GM12878 (cell line): ENCODE measurements around the gene LSM11. TPM values are rescaled to one million over a fixed set of nuclear protein-coding genes. Genes with fewer than 3 reads are reported as not detected.

Source experiments
- ATAC-seq: fragments of 200-7000 bp; cut with Tn5 transposase; 3 replicates; pipeline ENCODE4 v1.9.1; 2020; ENCODE audit warnings: mild to moderate bottlenecking, moderate library complexity
- BruUV-seq: library from RNA; stranded (reverse); fragments of 400-500 nt; replicated peaks from 2 replicates; lab custom pipeline; 2021; lab: Mats Ljungman, UMichigan
- CTCF ChIA-PET: fragments of 300-600 bp; sonication (Branson Sonifier 250); formaldehyde crosslinking; extraction: SDS; loops from one replicate; lab custom pipeline; 2021; ENCODE audit warnings: inconsistent platforms; lab: Yijun Ruan, JAX
- POLR2A ChIA-PET: fragments of 350-600 bp; formaldehyde crosslinking; extraction: SDS; loops from one replicate; lab custom pipeline; 2021; ENCODE audit warnings: inconsistent platforms; lab: Charles Lee
- RAD21 ChIA-PET: fragments of 300-600 bp; sonication (Branson Sonifier 250); formaldehyde crosslinking; loops from one replicate; lab custom pipeline; 2023; ENCODE audit warnings: antibody characterized with exemption; ENCODE audit not compliant: unreplicated experiment; lab: Charles Lee
- SMC1A ChIA-PET: fragments of 300-600 bp; sonication (Branson Sonifier 250); formaldehyde crosslinking; loops from one replicate; lab custom pipeline; 2023; ENCODE audit not compliant: unreplicated experiment, uncharacterized antibody; lab: Charles Lee
- DNase-seq: peaks from one replicate; pipeline ENCODE4 v3.0.0-alpha.2; 2011; ENCODE audit warnings: low read depth, low spot score
- FAIRE-seq: peaks from 3 replicates; lab custom pipeline; 2011; peaks lifted over from hg19 to GRCh38; lab: Jason Lieb, UNC
- H2AFZ ChIP-seq: 2 replicates; pipeline ENCODE4 v1.6.0; 2011; ENCODE audit warnings: low read depth, low read length, control low read depth; ENCODE audit not compliant: control insufficient read depth
- H3K27ac ChIP-seq: 2 replicates; pipeline ENCODE4 v1.5.1; 2011; ENCODE audit warnings: control low read depth; ENCODE audit not compliant: control insufficient read depth, insufficient read depth
- H3K27me3 ChIP-seq, 2 experiments: replicated peaks in 1 of 2; 2 replicates each; pipeline versions ENCODE4 v1.6.0 to v1.6.1; 2011; ENCODE audit warnings: low read length in 1 of 2; ENCODE audit not compliant: control insufficient read depth in 2 of 2, insufficient read depth in 2 of 2
- H3K36me3 ChIP-seq, 2 experiments: 2 replicates each; pipeline ENCODE4 v1.5.1; 2011; ENCODE audit warnings: low read length in 1 of 2; ENCODE audit not compliant: control insufficient read depth in 2 of 2, insufficient read depth in 2 of 2
- H3K4me1 ChIP-seq: 2 replicates; pipeline ENCODE4 v1.6.1; 2011; ENCODE audit warnings: mild to moderate bottlenecking, low read length, moderate library complexity, mixed read lengths; ENCODE audit not compliant: control insufficient read depth, insufficient read depth
- H3K4me2 ChIP-seq: 2 replicates; pipeline ENCODE4 v1.6.0; 2011; ENCODE audit warnings: control low read depth; ENCODE audit not compliant: control insufficient read depth, insufficient read depth
- H3K4me3 ChIP-seq: fragments of 200-600 bp; sonication (generic); 2 replicates; pipeline ENCODE4 v1.5.1; 2016
- H3K79me2 ChIP-seq: 2 replicates; pipeline ENCODE4 v1.6.0; 2011; ENCODE audit warnings: low read length; ENCODE audit not compliant: control insufficient read depth, insufficient read depth
- H3K9ac ChIP-seq: 2 replicates; pipeline ENCODE4 v1.8.0; 2011; ENCODE audit warnings: low read length, control low read depth, mixed read lengths; ENCODE audit not compliant: control insufficient read depth, insufficient read depth
- H3K9me3 ChIP-seq: replicated peaks from 3 replicates; pipeline ENCODE4 v1.5.1; 2011; ENCODE audit warnings: mild to moderate bottlenecking, low read length; ENCODE audit not compliant: control insufficient read depth, insufficient read depth
- H4K20me1 ChIP-seq: 2 replicates; pipeline ENCODE4 v1.6.0; 2011; ENCODE audit not compliant: control insufficient read depth, insufficient read depth
- ATF7 ChIP-seq: fragments of 450-650 bp; IDR thresholded peaks from 2 replicates; pipeline ENCODE4 v1.6.1; 2016; ENCODE audit warnings: low read depth, mild to moderate bottlenecking
- CEBPB ChIP-seq, 2 experiments: fragments of 150-350 bp in 1 of 2; IDR thresholded peaks; 2 replicates each; pipeline ENCODE4 v1.6.1; 2012 to 2014; ENCODE audit warnings: low read depth in 2 of 2, low read length in 2 of 2, borderline replicate concordance in 1 of 2, inconsistent platforms in 1 of 2
- CREB1 ChIP-seq: IDR thresholded peaks from 2 replicates; pipeline ENCODE4 v1.6.1; 2012; ENCODE audit warnings: low read depth, mild to moderate bottlenecking, inconsistent platforms
- KAT2A ChIP-seq: conservative IDR thresholded peaks from 2 replicates; pipeline ENCODE4 v1.6.1; 2011; ENCODE audit warnings: low read depth, low read length; ENCODE audit not compliant: control insufficient read depth
- KLF5 ChIP-seq: fragments of 450-650 bp; IDR thresholded peaks from 2 replicates; pipeline ENCODE4 v1.6.1; 2014; ENCODE audit warnings: mild to moderate bottlenecking; ENCODE audit not compliant: partially characterized antibody
- RUNX3 ChIP-seq: IDR thresholded peaks from 2 replicates; pipeline ENCODE4 v1.6.1; 2012; ENCODE audit warnings: low read length, inconsistent platforms
- SMAD5 ChIP-seq: IDR thresholded peaks from 2 replicates; pipeline ENCODE4 v1.6.1; 2016; ENCODE audit warnings: antibody characterized with exemption, low read depth
- SP1 ChIP-seq: IDR thresholded peaks from one replicate; pipeline ENCODE4 v1.6.1; 2011; ENCODE audit warnings: low read depth, low read length
- SUZ12 ChIP-seq: fragments of 200-600 bp; sonication (generic); IDR thresholded peaks from one replicate; pipeline ENCODE4 v1.6.1; 2018; ENCODE audit warnings: antibody characterized with exemption, mild to moderate bottlenecking; ENCODE audit not compliant: unreplicated experiment
- TBL1XR1 ChIP-seq: IDR thresholded peaks from 2 replicates; pipeline ENCODE4 v1.6.1; 2012; ENCODE audit warnings: low read depth, low read length, improper control_type of control experiment
- WRNIP1 ChIP-seq: IDR thresholded peaks from 2 replicates; pipeline ENCODE4 v1.6.1; 2011; ENCODE audit warnings: low read depth, low read length, improper control_type of control experiment, borderline replicate concordance
- WGBS: methylation state at CpG from one replicate; pipeline ENCODE4 v1.1.6; 2016; ENCODE audit warnings: low lambda C conversion rate; ENCODE audit not compliant: insufficient replicate concordance, insufficient coverage; ENCODE audit errors: missing lambda C conversion rate; 5-methylcytosine and 5-hydroxymethylcytosine counted together
- in situ Hi-C: fragments of 300-500 bp; cut with MboI; formaldehyde crosslinking; loops from 9 replicates; pipeline ENCODE4 v1.14.3; 2018; ENCODE audit warnings: mixed read lengths
- intact Hi-C: fragments of 100-400 bp; cut with micrococcal nuclease; formaldehyde crosslinking; loops from one replicate; pipeline ENCODE4 v1.14.2; 2022; ENCODE audit not compliant: unreplicated experiment
- polyA plus RNA-seq, 11 experiments: library from polyadenylated mRNA; depleted of rRNA in 4 of 11; unstranded in 6 of 11; stranded (reverse) in 5 of 11; fragments of >200 nt; fragmentation: Nextera tagmentation in 4 of 11; fragmentation: Illumina TruSeq in 1 of 11; extraction: Ambion mirVana in 4 of 11; extraction: Trizol in 1 of 11; gene quantifications; 1 replicate in 1 of 11; 2 replicates in 10 of 11; pipeline versions ENCODE4 v1.2.1 to v1.2.3, GENCODE V29; 2011 to 2016; ENCODE audit warnings: inconsistent platforms in 2 of 11, missing spikeins in 2 of 11, low read depth in 1 of 11
- total RNA-seq, 4 experiments: library from RNA; depleted of rRNA in 3 of 4; stranded (reverse); fragments of >200 nt in 3 of 4; fragmentation: Illumina TruSeq in 1 of 4; extraction: Trizol in 1 of 4; gene quantifications; 2 replicates each; pipeline versions ENCODE4 v1.2.1 to v1.2.3, GENCODE V29; 2013 to 2021
- TF ChIP-seq, protein P1 (sequence below): IDR thresholded peaks from 2 replicates; pipeline ENCODE4 v1.6.1; 2011; ENCODE audit warnings: borderline replicate concordance, low read depth, mild to moderate bottlenecking, moderate library complexity, mixed read lengths, low read length; ENCODE audit not compliant: insufficient read depth; ENCODE audit errors: extremely low read length
- TF ChIP-seq, protein P2 (sequence below): fragments of 450-650 bp; IDR thresholded peaks from 2 replicates; pipeline ENCODE4 v1.6.1; 2017; ENCODE audit warnings: low read depth, mild to moderate bottlenecking, moderate library complexity
- TF ChIP-seq, protein P3 (sequence below): fragments of 450-650 bp; IDR thresholded peaks from 2 replicates; pipeline ENCODE4 v1.6.1; 2014; ENCODE audit warnings: mild to moderate bottlenecking

The LSM11 gene
- total and polyA plus RNA-seq, 10 of the 15 experiments (the other 5 are each of a cell fraction or from before 2014, with no cell fraction given) = 0.71 to 8.5 (median 4.2) TPM

DNA sequence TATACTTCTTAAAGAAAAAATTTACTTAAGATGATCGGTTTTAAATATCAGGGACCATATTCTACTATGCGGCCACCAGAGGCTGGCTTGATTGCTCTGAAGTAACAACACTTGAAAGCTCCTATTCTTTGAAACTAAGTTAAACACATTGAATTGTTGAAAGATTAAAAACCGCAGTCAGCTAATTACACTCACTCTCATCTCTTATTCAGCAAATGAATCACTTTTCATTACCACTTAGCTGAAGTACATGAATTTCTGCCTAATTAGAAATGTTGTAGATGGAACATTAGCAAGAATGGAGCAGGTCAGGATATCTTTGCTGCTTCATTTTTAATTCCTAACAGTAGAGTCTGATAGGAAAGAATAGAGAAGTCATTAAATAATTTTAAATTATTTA lies 42.3 kb downstream of the LSM11 start:
- no TSS peak for BruUV-seq
- no peak for FAIRE-seq
- 80% methylated on average over 3 of the region's 3 CpGs for WGBS
- ChIA-PET POLR2A (no interaction called here), CTCF (no interaction called here), RAD21 (no interaction called here), SMC1A (interaction anchor here (1.0 to 1.1 kb wide), 2 partner anchors 9 to 163 kb away, joined by 3 to 4 read pairs; no protein-coding TSS in a partner anchor)
- peaks cover 4 to 7% of the 10 kb centered on the region in 2 experiments; a peak in 3 of 4 replicates for H3K36me3 ChIP-seq
- H2AFZ ChIP-seq = no peak overlapping the region
- no peak overlapping the region for H3K27ac ChIP-seq
- no peak overlapping the region for H3K4me3 ChIP-seq
- no peaks in the 10 kb centered on the region for H3K9me3 ChIP-seq
- no peak for ATAC-seq
- no peaks in the 10 kb centered on the region for H3K4me1 ChIP-seq
- intact Hi-C loops = no loop called here
- TF ChIP-seq CREB1 = no peak
- no peak for TF ChIP-seq WRNIP1
- TF ChIP-seq, protein P1, sequence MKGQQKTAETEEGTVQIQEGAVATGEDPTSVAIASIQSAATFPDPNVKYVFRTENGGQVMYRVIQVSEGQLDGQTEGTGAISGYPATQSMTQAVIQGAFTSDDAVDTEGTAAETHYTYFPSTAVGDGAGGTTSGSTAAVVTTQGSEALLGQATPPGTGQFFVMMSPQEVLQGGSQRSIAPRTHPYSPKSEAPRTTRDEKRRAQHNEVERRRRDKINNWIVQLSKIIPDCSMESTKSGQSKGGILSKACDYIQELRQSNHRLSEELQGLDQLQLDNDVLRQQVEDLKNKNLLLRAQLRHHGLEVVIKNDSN = no peak
- TF ChIP-seq SP1 = no peak
- TF ChIP-seq TBL1XR1 = no peak
- in situ Hi-C loops = no loop called here
- H4K20me1 ChIP-seq = no peaks in the 10 kb centered on the region
- H3K4me2 ChIP-seq = no peak overlapping the region
- DNase-seq = no peak
- no peaks in the 10 kb centered on the region for H3K79me2 ChIP-seq
- H3K27me3 ChIP-seq = no peaks in the 10 kb centered on the region
- no peak overlapping the region for H3K9ac ChIP-seq

DNA sequence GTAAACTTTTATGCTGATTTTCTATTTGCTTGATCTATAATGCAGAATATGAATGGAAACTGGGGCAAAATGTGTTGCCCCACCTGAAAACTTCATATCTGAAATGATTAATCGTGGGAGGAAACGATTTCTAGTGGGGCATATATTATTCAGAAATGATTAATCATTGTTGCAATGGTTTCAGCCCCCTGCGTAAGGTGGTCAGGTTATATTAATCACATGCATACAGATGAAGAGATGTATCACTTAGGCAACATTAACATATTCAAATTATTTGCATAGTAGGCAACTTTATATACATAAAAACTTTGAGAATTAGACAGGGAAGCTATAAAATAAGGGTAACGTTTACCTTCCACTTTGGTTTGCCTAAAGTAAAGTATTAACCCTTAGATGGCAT lies 49.8 kb downstream of the LSM11 start:
- ChIA-PET POLR2A (no interaction called here), SMC1A (interaction anchor here (0.7 to 1.5 kb wide), 3 partner anchors 9 to 32 kb away, joined by 3 read pairs; no protein-coding TSS in a partner anchor), CTCF (interaction anchor here (1.2 to 3.2 kb wide), 3 partner anchors 24 to 203 kb away, joined by 3 to 15 read pairs (median 11); no protein-coding TSS in a partner anchor), RAD21 (no interaction called here)
- TF ChIP-seq, protein P2, sequence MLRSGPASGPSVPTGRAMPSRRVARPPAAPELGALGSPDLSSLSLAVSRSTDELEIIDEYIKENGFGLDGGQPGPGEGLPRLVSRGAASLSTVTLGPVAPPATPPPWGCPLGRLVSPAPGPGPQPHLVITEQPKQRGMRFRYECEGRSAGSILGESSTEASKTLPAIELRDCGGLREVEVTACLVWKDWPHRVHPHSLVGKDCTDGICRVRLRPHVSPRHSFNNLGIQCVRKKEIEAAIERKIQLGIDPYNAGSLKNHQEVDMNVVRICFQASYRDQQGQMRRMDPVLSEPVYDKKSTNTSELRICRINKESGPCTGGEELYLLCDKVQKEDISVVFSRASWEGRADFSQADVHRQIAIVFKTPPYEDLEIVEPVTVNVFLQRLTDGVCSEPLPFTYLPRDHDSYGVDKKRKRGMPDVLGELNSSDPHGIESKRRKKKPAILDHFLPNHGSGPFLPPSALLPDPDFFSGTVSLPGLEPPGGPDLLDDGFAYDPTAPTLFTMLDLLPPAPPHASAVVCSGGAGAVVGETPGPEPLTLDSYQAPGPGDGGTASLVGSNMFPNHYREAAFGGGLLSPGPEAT = no peak
- TF ChIP-seq, protein P3, sequence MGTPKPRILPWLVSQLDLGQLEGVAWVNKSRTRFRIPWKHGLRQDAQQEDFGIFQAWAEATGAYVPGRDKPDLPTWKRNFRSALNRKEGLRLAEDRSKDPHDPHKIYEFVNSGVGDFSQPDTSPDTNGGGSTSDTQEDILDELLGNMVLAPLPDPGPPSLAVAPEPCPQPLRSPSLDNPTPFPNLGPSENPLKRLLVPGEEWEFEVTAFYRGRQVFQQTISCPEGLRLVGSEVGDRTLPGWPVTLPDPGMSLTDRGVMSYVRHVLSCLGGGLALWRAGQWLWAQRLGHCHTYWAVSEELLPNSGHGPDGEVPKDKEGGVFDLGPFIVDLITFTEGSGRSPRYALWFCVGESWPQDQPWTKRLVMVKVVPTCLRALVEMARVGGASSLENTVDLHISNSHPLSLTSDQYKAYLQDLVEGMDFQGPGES = no peak
- TF ChIP-seq KLF5 (no peak), KAT2A (no peak), SMAD5 (no peak), SUZ12 (no peak), RUNX3 (no peak), ATF7 (no peak), CEBPB (IDR thresholded peaks at IDR 0.05; ENCODE audit: borderline replicate concordance in 1 of 2, low read depth in 2 of 2, low read length in 2 of 2) (no peak)
- intact Hi-C loops = no loop called here
- no peaks in the 10 kb centered on the region for H3K79me2 ChIP-seq
- no TSS peak for BruUV-seq
- DNase-seq = no peak
- ATAC-seq = no peak
- H4K20me1 ChIP-seq = no peaks in the 10 kb centered on the region
- no peak overlapping the region for H3K27ac ChIP-seq
- no peak overlapping the region for H3K4me2 ChIP-seq
- H3K4me1 ChIP-seq = no peaks in the 10 kb centered on the region
- H3K4me3 ChIP-seq = no peak overlapping the region
- H2AFZ ChIP-seq = no peak overlapping the region
- in situ Hi-C loops = no loop called here
- peaks cover 5 to 8% of the 10 kb centered on the region in 2 experiments; a peak in 3 of 4 replicates for H3K36me3 ChIP-seq
- no peak for FAIRE-seq
- H3K9ac ChIP-seq = no peak overlapping the region
- no peaks in the 10 kb centered on the region for H3K9me3 ChIP-seq
- WGBS = 35% methylated on average over 4 of the region's 4 CpGs
- no peaks in the 10 kb centered on the region for H3K27me3 ChIP-seq
